Tibial nerve (tissue), 3 donors: Measurements from ENCODE around the gene RASAL1.

Experiments used
- CTCF ChIP-seq, 5 experiments: fragments of 200-600 bp in 3 of 5; fragments of 450-650 bp in 2 of 5; sonication (generic) in 3 of 5; IDR thresholded peaks; one replicate each; pipeline ENCODE4 v1.5.1; 2016 to 2019; ENCODE audit warnings: antibody characterized with exemption in 5 of 5, mild to moderate bottlenecking in 3 of 5, moderate library complexity in 2 of 5
- POLR2A ChIP-seq, 2 donors: fragments of 450-650 bp; IDR thresholded peaks; one replicate each; pipeline ENCODE4 v1.6.1; 2017; ENCODE audit warnings: antibody characterized with exemption in 2 of 2, mild to moderate bottlenecking in 2 of 2, moderate library complexity in 2 of 2

GRCh38 chr12:113170926-113171325 is 35.4 kb upstream of the RASAL1 start:
- TF ChIP-seq CTCF (IDR thresholded peaks at IDR 0.05) (no peak), POLR2A (IDR thresholded peaks at IDR 0.05) (no peak)
